Upper lobe of right lung (tissue), 1 donor: ENCODE results near the gene LHFPL2. TPM values are rescaled to one million over a fixed set of nuclear protein-coding genes. Genes with fewer than 3 reads are reported as not detected.
"Not testable (repeated sequence)": the region's sequence is repeated elsewhere in the genome, so short reads cannot be mapped to it uniquely, and the experiment has no call there.

Experiments used
- ATAC-seq: fragments of 200-7000 bp; cut with Tn5 transposase; one replicate; pipeline ENCODE4 v1.9.1; 2020; ENCODE audit warnings: mild to moderate bottlenecking, moderate library complexity
- DNase-seq: peaks from one replicate; pipeline ENCODE4 v3.0.0-alpha.2; 2020
- H3K27ac ChIP-seq: fragments of 200-600 bp; one replicate; pipeline ENCODE4 v1.8.0; 2022
- H3K27me3 ChIP-seq: fragments of 200-600 bp; one replicate; pipeline ENCODE4 v1.8.0; 2022; ENCODE audit warnings: mild to moderate bottlenecking
- H3K36me3 ChIP-seq: fragments of 200-600 bp; one replicate; pipeline ENCODE4 v1.8.0; 2022
- H3K4me1 ChIP-seq: fragments of 200-600 bp; one replicate; pipeline ENCODE4 v1.8.0; 2022
- H3K4me3 ChIP-seq: fragments of 200-600 bp; one replicate; pipeline ENCODE4 v1.8.0; 2022; ENCODE audit warnings: mild to moderate bottlenecking
- H3K9me3 ChIP-seq: fragments of 200-600 bp; one replicate; pipeline ENCODE4 v1.8.0; 2022
- CTCF ChIP-seq: fragments of 200-600 bp; IDR thresholded peaks from one replicate; pipeline ENCODE4 v1.8.0; 2022; ENCODE audit warnings: antibody characterized with exemption
- intact Hi-C: fragments of 100-400 bp; cut with DNase I; formaldehyde crosslinking; loops from one replicate; pipeline ENCODE4 v1.11.0; 2022
- total RNA-seq: library from RNA; stranded (reverse); fragmentation: NEBNext Ultra II Directional; extraction: Animal tissue kit (Norgen Biotek cat#: 25700); gene quantifications from one replicate; pipeline ENCODE4 v1.2.1, GENCODE V29; 2021
- donor health status: DM: no; HTN: yes; CAD: no; lungs with severe emphysema.

Gene LHFPL2
- total RNA-seq, 1 donor from 2014 or later: 41.0 TPM

- no peaks in the 10 kb centered on the region for H3K4me1 ChIP-seq
- H3K4me3 ChIP-seq: no peak overlapping the region
- ATAC-seq (no peak), DNase-seq (no peak)
- intact Hi-C loops: no loop called here
- H3K36me3 ChIP-seq: no peaks in the 10 kb centered on the region
- H3K9me3 ChIP-seq: no peaks in the 10 kb centered on the region
- H3K27ac ChIP-seq: no peak overlapping the region
- TF ChIP-seq CTCF: no peak
- no peaks in the 10 kb centered on the region for H3K27me3 ChIP-seq
Measured at GRCh38 chr5:78458843-78459242, 189.7 kb downstream of the LHFPL2 start.

- H3K36me3 ChIP-seq, intact Hi-C loops, DNase-seq, H3K9me3 ChIP-seq, H3K4me1 ChIP-seq, H3K27me3 ChIP-seq, ATAC-seq, H3K4me3 ChIP-seq, H3K27ac ChIP-seq: not testable (repeated sequence)
Measured at GRCh38 chr5:78457507-78457906, 191.1 kb downstream of the LHFPL2 start.

- no peak for ATAC-seq
- H3K4me3 ChIP-seq: no peak overlapping the region
Measured at GRCh38 chr5:78449103-78449502, 199.5 kb downstream of the LHFPL2 start.

GRCh38 chr5:78447775-78448424 lies 200.7 kb downstream of the LHFPL2 start:
- H3K36me3 ChIP-seq: peaks cover 3% of the 10 kb centered on the region
- ATAC-seq (no peak), DNase-seq (no peak)
- H3K9me3 ChIP-seq: no peaks in the 10 kb centered on the region
- H3K4me1 ChIP-seq: no peaks in the 10 kb centered on the region
- no peaks in the 10 kb centered on the region for H3K27me3 ChIP-seq
- intact Hi-C loops: no loop called here
- H3K4me3 ChIP-seq: no peak overlapping the region
- no peak for TF ChIP-seq CTCF
- no peak overlapping the region for H3K27ac ChIP-seq

More at GRCh38 chr5:78449103-78449502, 199.5 kb downstream of the LHFPL2 start:
- Histone ChIP-seq H3K4me1 (no peaks in the 10 kb centered on the region), H3K36me3 (peaks cover 3% of the 10 kb centered on the region), H3K27me3 (no peaks in the 10 kb centered on the region), H3K27ac (no peak overlapping the region), H3K9me3 (no peaks in the 10 kb centered on the region)
- intact Hi-C loops: no loop called here
- no peak for DNase-seq
- TF ChIP-seq CTCF: no peak
